CMK (cell line): ENCODE measurements around the gene CAMK2B.
"Not testable (repeated sequence)": the region's sequence is repeated elsewhere in the genome, so short reads cannot be mapped to it uniquely, and the experiment has no call there.

ENCODE experiments used
- DNase-seq: peaks from one replicate; pipeline ENCODE4 v3.0.0-alpha.2; 2010; ENCODE audit warnings: low read depth

The CAMK2B gene

GRCh38 chr7:44216019-44216418 is 109.4 kb downstream of the CAMK2B start:
- DNase-seq, result no peak

- no peak for DNase-seq
Observed at GRCh38 chr7:44215531-44215930, 109.9 kb downstream of the CAMK2B start.

DNA sequence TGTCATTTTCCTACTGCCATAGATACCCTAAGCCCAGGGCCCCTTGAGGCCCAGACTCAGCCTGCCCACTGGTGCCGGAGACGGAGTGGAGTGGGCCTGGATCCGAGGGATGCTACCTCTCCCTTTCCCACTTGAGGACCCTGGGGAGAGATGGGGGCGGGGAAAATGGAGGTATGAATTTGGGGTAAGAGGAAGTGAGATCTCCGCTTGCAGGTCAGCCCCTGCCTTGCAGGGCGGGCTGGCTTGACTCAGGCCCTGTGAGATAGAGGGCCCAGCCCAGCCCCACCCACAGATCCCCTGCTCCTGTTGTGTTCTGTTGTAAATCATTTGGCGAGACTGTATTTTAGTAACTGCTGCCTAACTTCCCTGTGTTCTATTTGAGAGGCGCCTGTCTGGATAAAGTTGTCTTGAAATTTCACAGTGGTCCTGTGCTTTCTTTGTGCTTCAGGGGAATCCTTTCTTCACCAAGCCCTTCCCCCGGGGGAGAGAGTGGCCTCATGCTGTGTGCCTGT is 111.5 kb downstream of the CAMK2B start:
- no peak for DNase-seq

- no peak for DNase-seq
Observed at GRCh38 chr7:44213206-44213876, 112.1 kb downstream of the CAMK2B start.

GRCh38 chr7:44212581-44213184 is 112.7 kb downstream of the CAMK2B start:
- no peak for DNase-seq

DNA sequence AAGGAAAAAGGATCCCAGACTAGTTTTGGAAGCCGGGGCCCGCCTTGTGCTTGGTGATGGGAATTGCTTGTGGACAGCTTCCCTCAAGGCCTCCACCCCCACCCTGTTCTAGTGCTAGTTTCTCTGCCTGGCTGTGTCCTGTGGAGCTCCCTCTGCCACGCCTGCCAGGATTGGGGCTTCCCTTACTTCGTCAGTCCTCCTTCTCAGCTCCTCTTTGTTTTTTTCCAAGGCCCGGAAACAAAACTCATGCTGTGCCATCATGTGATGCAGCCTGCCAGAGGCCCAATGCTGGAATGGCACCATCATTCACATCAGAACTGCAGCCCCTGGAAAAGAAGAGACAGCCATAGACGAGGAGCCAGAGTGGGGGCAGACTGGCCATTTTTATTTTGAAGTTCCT is 113.4 kb downstream of the CAMK2B start:
- no peak for DNase-seq

DNA sequence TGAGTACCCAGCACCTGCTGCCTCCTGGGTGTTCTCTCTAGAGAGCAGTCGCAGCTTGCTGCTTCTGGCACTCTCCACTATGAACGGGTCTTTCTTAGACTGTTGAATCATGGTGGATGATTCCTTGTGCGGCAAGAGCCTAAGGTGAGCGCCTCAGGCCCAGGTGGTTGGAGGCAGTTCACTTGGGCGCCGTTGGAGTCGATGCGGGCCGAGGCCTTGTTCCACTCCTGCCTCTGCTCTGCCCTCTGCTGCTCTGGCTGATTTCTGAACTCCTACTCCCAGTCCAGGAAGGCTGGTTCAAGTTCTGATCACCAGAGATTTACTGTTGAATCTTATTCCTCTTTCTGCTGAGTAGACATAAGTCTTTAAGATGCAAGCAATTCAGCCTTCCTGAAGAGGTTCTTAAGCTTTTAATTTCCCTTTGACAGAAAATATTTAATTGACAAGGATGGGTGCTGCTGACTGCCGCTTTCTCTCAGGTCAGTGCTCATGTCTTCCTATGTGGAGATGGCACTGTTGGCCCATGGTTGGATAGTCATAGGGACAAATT is 114.2 kb downstream of the CAMK2B start:
- DNase-seq, result no peak

DNA sequence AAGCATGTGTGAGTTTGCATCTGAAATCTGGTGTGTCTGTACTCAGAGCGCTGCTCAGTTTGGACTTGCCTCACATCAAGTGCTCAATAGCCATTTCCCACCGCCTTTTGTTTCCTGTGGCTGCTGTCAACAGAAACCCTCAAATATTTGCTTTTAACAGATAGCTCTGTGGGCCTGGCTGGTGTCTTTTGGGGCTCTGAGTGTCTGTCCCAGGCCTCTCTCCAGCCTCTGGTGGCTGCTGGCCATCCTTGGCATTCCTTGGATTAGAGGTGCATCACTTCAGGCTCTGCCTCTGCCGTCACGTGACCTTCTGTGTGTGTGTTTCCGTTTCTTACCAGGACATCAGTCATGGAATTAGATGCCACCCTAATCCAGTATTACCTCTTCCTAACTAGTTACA is 115.3 kb downstream of the CAMK2B start:
- no peak for DNase-seq

GRCh38 chr7:44208085-44208484 is 117.3 kb downstream of the CAMK2B start:
- DNase-seq, result no peak

GRCh38 chr7:44206008-44206407 is 119.4 kb downstream of the CAMK2B start:
- DNase-seq, result no peak

GRCh38 chr7:44201813-44202212 is 123.6 kb downstream of the CAMK2B start:
- no peak for DNase-seq

GRCh38 chr7:44200699-44201461 is 124.5 kb downstream of the CAMK2B start, which contains the start of gene YKT6:
Gene YKT6 (plus strand): TSS chr7:44200978. CDS start chr7:44201136, 158 bp downstream.
- DNase-seq, result peak; percentile 84

DNA sequence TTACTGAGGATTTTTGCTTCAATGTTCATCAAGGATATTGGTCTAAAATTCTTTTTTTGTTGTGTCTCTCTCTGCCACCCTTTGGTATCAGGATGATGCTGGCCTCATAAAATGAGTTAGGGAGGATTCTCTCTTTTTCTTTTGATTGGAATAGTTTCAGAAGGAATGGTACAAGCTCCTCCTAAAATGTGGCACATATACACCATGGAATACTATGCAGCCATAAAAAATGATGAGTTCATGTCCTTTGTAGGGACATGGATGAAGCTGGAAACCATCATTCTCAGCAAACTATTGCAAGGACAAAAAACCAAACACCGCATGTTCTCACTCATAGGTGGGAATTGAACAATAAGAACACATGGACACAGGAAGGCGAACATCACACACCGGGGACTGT is 125.2 kb downstream of the CAMK2B start:
- not testable (repeated sequence) for DNase-seq

- DNase-seq, result no peak
Observed at GRCh38 chr7:44197474-44197873, 127.9 kb downstream of the CAMK2B start.

- no peak for DNase-seq
Observed at GRCh38 chr7:44196450-44196872, 128.9 kb downstream of the CAMK2B start.

- no peak for DNase-seq
Observed at GRCh38 chr7:44195889-44196288, 129.5 kb downstream of the CAMK2B start.

- no peak for DNase-seq
Observed at GRCh38 chr7:44194562-44195145, 130.7 kb downstream of the CAMK2B start.

DNA sequence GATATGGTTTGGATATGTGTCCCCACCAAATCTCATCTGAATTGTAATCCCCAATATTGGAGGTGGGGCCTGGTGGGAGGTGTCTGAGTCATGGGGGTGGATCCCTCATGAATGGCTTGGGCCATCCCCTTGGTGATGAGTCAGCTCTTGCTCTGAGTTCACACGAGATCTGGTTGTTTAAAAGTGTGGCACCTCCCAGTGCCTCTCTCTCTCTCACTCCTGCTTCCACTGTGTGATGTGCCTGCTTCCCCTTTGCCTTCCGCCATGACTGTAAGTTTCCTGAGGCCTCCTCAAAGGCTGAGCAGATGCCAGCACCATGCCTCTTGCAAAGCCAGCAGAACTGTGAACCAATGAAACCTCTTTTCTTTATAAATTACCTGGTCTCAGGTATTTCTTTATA is 131.3 kb downstream of the CAMK2B start:
- DNase-seq, result no peak

DNA sequence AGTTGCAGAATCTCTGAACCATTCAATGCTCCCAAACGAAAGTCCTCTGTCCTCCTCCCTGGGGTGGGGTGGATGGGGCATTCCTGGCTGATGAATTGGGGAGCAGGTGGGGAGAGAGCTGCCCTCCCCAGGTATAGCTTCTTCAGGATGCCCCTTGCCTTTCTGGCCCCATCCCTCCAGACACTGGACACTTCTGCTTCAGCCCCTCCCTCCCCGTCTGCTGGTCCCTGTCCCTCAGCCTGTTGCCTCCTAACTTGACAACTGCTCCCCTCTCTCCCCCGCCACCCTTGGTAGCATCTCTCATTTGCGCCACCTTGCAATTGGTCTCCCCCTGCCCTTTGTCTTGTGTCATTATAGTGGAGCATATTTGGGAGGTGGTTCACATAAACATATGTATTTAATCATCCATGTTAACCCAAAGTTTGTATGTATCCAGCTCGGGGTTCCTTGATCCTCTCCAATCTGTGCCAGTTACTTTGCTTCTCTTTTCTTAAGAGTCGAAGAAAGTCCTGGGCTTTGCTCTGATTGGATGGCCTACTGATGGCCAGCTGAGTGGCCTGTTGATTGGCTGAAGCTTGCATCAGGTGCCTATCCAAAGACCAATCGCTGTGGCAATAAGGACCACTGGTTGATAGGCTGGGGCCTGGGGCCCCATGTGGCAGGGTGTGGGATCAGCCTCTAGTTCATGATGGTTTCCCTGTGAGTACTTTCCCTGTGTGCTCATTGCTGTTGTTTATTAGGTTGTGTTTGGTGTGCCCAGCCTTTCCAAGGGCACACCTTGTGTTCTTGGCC is 132.2 kb downstream of the CAMK2B start:
- no peak for DNase-seq

- no peak for DNase-seq
Observed at GRCh38 chr7:44191171-44191570, 134.2 kb downstream of the CAMK2B start.
